Transverse colon (tissue), 4 donors: ENCODE results near the gene HCRTR1. TPM values are rescaled to one million over a fixed set of nuclear protein-coding genes. Genes with fewer than 3 reads are reported as not detected.

Experiments
- DNase-seq: peaks from one replicate; pipeline ENCODE4 v3.0.0-alpha.2; 2019
- H3K27ac ChIP-seq, 4 donors: fragments of 200-600 bp; sonication (generic); 2 replicates each; pipeline ENCODE4 v1.5.1; 2016 to 2018; ENCODE audit warnings: inconsistent platforms in 4 of 4
- H3K27me3 ChIP-seq: fragments of 200-600 bp; sonication (generic); 2 replicates; pipeline ENCODE4 v1.5.1; 2017; ENCODE audit warnings: inconsistent platforms
- H3K36me3 ChIP-seq, 4 donors: fragments of 200-600 bp; sonication (generic); 2 replicates each; pipeline ENCODE4 v1.5.1; 2017 to 2019; ENCODE audit warnings: inconsistent platforms in 4 of 4
- H3K4me1 ChIP-seq, 4 donors: fragments of 200-600 bp; sonication (generic); 2 replicates each; pipeline ENCODE4 v1.5.1; 2017 to 2020; ENCODE audit warnings: inconsistent platforms in 4 of 4
- H3K4me3 ChIP-seq, 4 donors: fragments of 200-600 bp; sonication (generic); 1 replicate in 1 of 4; 2 replicates in 3 of 4; pipeline versions ENCODE4 v1.5.1 to v1.6.1; 2017 to 2019; ENCODE audit warnings: inconsistent platforms in 4 of 4
- H3K9me3 ChIP-seq, 2 donors: fragments of 200-600 bp; sonication (generic); 2 replicates each; pipeline ENCODE4 v1.5.1; 2017 to 2019; ENCODE audit warnings: inconsistent platforms in 2 of 2
- CTCF ChIP-seq, 5 experiments: fragments of 200-600 bp in 3 of 5; fragments of 450-650 bp in 2 of 5; sonication (generic) in 3 of 5; IDR thresholded peaks; 1 replicate in 2 of 5; 2 replicates in 3 of 5; pipeline ENCODE4 v1.5.1; 2016 to 2017; ENCODE audit warnings: antibody characterized with exemption in 5 of 5, inconsistent platforms in 3 of 5, mild to moderate bottlenecking in 2 of 5, moderate library complexity in 1 of 5
- EP300 ChIP-seq: sonication (generic); formaldehyde crosslinking; IDR thresholded peaks from one replicate; pipeline ENCODE4 v1.6.1; 2017; ENCODE audit warnings: antibody characterized with exemption, low read depth
- POLR2A ChIP-seq: fragments of 450-650 bp; IDR thresholded peaks from one replicate; pipeline ENCODE4 v1.6.1; 2016; ENCODE audit warnings: antibody characterized with exemption, mild to moderate bottlenecking, moderate library complexity
- POLR2AphosphoS5 ChIP-seq, 3 donors: sonication (generic); formaldehyde crosslinking; IDR thresholded peaks; one replicate each; pipeline ENCODE4 v1.6.1; 2016; ENCODE audit warnings: antibody characterized with exemption in 3 of 3
- WGBS, 2 donors: methylation state at CpG; one replicate each; pipeline ENCODE4 v1.1.5; 2018; ENCODE audit warnings: low coverage in 1 of 2; 5-methylcytosine and 5-hydroxymethylcytosine counted together
- in situ Hi-C, 4 donors: fragments of 200-750 bp; cut with MboI; loops; one replicate each; pipeline versions ENCODE4 v1.15.0 to v1.15.1; 2017; ENCODE audit warnings: low sequenced_read_pairs in 3 of 4, low pct_ligation_motif_present in 1 of 4, low pct_unique_long_range_greater_than_20kb in 1 of 4
- intact Hi-C: fragments of 100-400 bp; cut with DNase I; formaldehyde crosslinking; loops from one replicate; pipeline ENCODE4 v1.15.1; 2023; ENCODE audit warnings: low total_unique reads
- total RNA-seq, 4 donors: library from RNA; depleted of rRNA; stranded (reverse); fragments of >200 nt; gene quantifications; one replicate each; pipeline ENCODE4 v1.1.0, GENCODE V29; 2016

Gene HCRTR1
- total RNA-seq, 4 donors from 2014 or later, result 0.48 TPM; not detected in 3

DNA sequence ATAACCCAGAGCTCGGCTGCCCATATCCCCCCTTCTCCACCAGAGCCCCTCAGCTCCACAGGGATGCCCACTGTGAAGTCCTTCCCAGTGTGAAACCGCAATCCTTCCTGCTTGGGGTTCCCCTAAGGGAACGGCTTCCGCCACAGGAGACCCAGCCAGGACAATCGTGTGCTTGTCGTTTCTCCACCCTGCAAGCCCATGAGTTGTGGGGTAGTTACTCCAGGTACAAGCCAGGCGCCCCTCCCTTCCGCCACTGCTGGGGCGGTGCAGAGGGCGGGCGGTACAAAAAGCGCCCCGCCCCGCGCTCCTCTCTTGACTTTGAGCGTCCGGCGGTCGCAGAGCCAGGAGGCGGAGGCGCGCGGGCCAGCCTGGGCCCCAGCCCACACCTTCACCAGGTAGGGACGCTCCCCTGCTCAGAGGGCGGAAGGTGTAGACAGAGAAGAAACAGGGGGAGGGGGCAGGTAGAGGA is 41.3 kb upstream of the HCRTR1 start, which contains the start of gene TINAGL1:
Gene TINAGL1, plus strand, starts transcription at position 315 of the 469 bp plus-strand sequence. CDS start 634 bp downstream, outside the sequence.
- H3K36me3 ChIP-seq, result no peaks in the 10 kb centered on the region
- 9% methylated on average over 24 of the region's 25 CpGs; no CpG with 5 or more reads in 1 of the 2 donors for WGBS, 2 donors
- in situ Hi-C loops, result no loop called here
- no peaks in the 10 kb centered on the region for H3K9me3 ChIP-seq
- peak within 1 kb of the TSS; percentile 50 to 72 (median 72) for H3K4me3 ChIP-seq
- peak; percentile 94 for DNase-seq
- no peaks in the 10 kb centered on the region for H3K27me3 ChIP-seq
- TF ChIP-seq CTCF (IDR thresholded peaks at IDR 0.05) (no peak), EP300 (no peak), POLR2A (peak; percentile 99), POLR2AphosphoS5 (IDR thresholded peaks at IDR 0.05) (peak; percentile 96 to 97 (median 97))
- intact Hi-C loops, result no loop called here
- H3K4me1 ChIP-seq, result peaks cover 16 to 58% (median 55%) of the 10 kb centered on the region in 4 donors
- H3K27ac ChIP-seq, result peak within 1 kb of the TSS; percentile 90 to 98 (median 92)

GRCh38 chr1:31576743-31577455 is 40.6 kb upstream of the HCRTR1 start:
- in situ Hi-C loops, result no loop called here
- H3K9me3 ChIP-seq, result no peaks in the 10 kb centered on the region

GRCh38 chr1:31577515-31578192 is 39.8 kb upstream of the HCRTR1 start:
- TF ChIP-seq POLR2AphosphoS5 (IDR thresholded peaks at IDR 0.05) (peak; percentile 27 to 59 (median 58)), EP300 (no peak)
- Histone ChIP-seq H3K27ac (peak overlapping the region; percentile 90 to 98 (median 92)), H3K9me3 (no peaks in the 10 kb centered on the region), H3K4me3 (peak overlapping the region; percentile 50 to 72 (median 72)), H3K27me3 (no peaks in the 10 kb centered on the region), H3K4me1 (peaks cover 26 to 72% (median 69%) of the 10 kb centered on the region in 4 donors), H3K36me3 (no peaks in the 10 kb centered on the region)
- WGBS, 2 donors, result 24 to 50% methylated on average over 1 to 6 of the region's 6 CpGs
- intact Hi-C loops, result no loop called here
- in situ Hi-C loops, result no loop called here
- DNase-seq, result no peak

More at GRCh38 chr1:31576743-31577455, 40.6 kb upstream of the HCRTR1 start:
- TF ChIP-seq POLR2A, result peak; percentile 44
- TF ChIP-seq POLR2AphosphoS5 (IDR thresholded peaks at IDR 0.05), result no peak
- TF ChIP-seq CTCF (IDR thresholded peaks at IDR 0.05), result peak in 1 of 5 experiments; percentile 16
- WGBS, 2 donors, result 9 to 58% methylated on average over 2 to 26 of the region's 27 CpGs
- Histone ChIP-seq H3K4me3 (peak overlapping the region; percentile 50 to 72 (median 72)), H3K36me3 (no peaks in the 10 kb centered on the region), H3K27ac (peak overlapping the region; percentile 90 to 98 (median 92)), H3K27me3 (no peaks in the 10 kb centered on the region), H3K4me1 (peaks cover 21 to 65% (median 61%) of the 10 kb centered on the region in 4 donors)
- DNase-seq, result no peak
- intact Hi-C loops, result no loop called here

DNA sequence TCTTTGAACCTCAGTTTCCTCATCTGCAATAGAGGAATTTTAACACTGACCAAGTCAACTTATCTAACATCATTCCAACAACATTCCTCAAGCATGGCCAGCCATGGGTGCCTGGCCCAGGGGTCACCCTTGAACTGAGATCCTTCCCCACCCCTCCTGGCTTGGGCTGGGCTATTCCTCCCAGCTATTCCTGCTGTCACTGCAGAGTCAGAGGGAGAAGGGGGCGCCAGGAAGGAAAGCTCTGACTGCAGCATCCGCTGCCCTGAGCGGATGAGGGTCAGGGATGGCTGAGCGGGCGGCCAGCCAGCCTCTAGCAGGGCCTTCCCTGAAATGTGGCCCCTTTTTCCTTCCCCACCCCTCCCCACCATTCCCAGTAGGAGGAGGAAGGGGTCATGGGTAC is 38.1 kb upstream of the HCRTR1 start:
- 61% methylated on average over 5 of the region's 5 CpGs; no CpG with 5 or more reads in 1 of the 2 donors for WGBS, 2 donors
- in situ Hi-C loops, result no loop called here

More for the DNA sequence above, 38.1 kb upstream of the HCRTR1 start:
- H3K4me3 ChIP-seq, result peak overlapping the region in 2 of 4 donors; percentile 15 to 21
- H3K27ac ChIP-seq, result peak overlapping the region; percentile 89 to 93 (median 92)
- peaks cover 37 to 73% (median 68%) of the 10 kb centered on the region in 4 donors for H3K4me1 ChIP-seq
- DNase-seq, result no peak
- no peaks in the 10 kb centered on the region for H3K9me3 ChIP-seq
- TF ChIP-seq CTCF (IDR thresholded peaks at IDR 0.05) (no peak), POLR2AphosphoS5 (IDR thresholded peaks at IDR 0.05) (no peak), EP300 (no peak), POLR2A (no peak)
- H3K27me3 ChIP-seq, result no peaks in the 10 kb centered on the region
- H3K36me3 ChIP-seq, result no peaks in the 10 kb centered on the region
- intact Hi-C loops, result no loop called here
